HG02852 (cell line): ENCODE results near the gene ABCG1.
"Not testable (repeated sequence)": the region's sequence is repeated elsewhere in the genome, so short reads cannot be mapped to it uniquely, and the experiment has no call there.

Experiments
- ATAC-seq: cut with Tn5 transposase; IDR thresholded peaks from one replicate; pipeline ENCODE4 v1.9.1; 2021; ENCODE audit warnings: mild to moderate bottlenecking, moderate library complexity; ENCODE audit not compliant: unreplicated experiment

The ABCG1 gene

GRCh38 chr21:42288962-42289361, 70.0 kb downstream of the ABCG1 start:
- no peak for ATAC-seq

- no peak for ATAC-seq
Measured at GRCh38 chr21:42289926-42290325, 71.0 kb downstream of the ABCG1 start.

- no peak for ATAC-seq
Measured at GRCh38 chr21:42290505-42290904, 71.6 kb downstream of the ABCG1 start.

GRCh38 chr21:42291003-42291750, 72.2 kb downstream of the ABCG1 start:
- ATAC-seq, result no peak

GRCh38 chr21:42291751-42292562, 73.0 kb downstream of the ABCG1 start:
- ATAC-seq, result no peak

DNA sequence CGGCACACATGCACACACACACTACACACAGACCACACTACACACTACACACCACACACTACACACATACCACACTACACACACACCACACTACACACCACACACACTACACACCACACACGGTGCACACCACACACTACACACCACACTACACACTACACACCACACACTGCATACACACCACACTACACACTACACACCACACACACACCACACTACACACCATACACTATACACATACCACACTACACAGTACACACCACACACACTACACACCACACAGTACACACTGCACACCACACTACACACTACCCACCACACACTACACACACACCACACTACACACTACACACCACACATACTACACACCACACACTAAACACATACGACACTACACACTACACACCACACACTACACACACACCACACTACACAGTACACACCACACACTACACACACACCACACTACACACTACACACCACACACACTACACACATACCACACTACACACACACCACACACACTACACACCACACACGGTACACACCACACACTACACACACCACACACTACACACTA, 73.7 kb downstream of the ABCG1 start:
- not testable (repeated sequence) for ATAC-seq

- ATAC-seq, result no peak
Measured at GRCh38 chr21:42293649-42294272, 74.8 kb downstream of the ABCG1 start.

- no peak for ATAC-seq
Measured at GRCh38 chr21:42294273-42294880, 75.4 kb downstream of the ABCG1 start.

DNA sequence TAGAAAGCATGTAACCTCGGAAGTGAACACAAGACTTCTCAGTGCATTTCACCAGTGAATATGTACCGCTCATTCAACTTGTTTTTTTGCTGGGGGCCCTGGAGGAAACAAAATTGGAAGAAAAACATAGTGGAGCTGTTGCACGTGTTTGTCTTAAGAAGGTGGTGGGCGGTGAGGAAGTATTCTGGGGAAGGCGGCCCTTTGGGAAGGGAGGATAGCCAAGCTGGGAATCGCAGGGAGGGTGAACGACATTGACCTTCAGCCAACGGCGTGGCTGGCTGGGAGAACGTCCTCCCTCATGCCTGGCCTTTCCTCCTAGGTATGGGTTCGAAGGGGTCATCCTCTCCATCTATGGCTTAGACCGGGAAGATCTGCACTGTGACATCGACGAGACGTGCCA, 76.9 kb downstream of the ABCG1 start:
- no peak for ATAC-seq

- ATAC-seq, result no peak
Measured at GRCh38 chr21:42296501-42296900, 77.6 kb downstream of the ABCG1 start.

- ATAC-seq, result no peak
Measured at GRCh38 chr21:42297377-42297776, 78.4 kb downstream of the ABCG1 start.

DNA sequence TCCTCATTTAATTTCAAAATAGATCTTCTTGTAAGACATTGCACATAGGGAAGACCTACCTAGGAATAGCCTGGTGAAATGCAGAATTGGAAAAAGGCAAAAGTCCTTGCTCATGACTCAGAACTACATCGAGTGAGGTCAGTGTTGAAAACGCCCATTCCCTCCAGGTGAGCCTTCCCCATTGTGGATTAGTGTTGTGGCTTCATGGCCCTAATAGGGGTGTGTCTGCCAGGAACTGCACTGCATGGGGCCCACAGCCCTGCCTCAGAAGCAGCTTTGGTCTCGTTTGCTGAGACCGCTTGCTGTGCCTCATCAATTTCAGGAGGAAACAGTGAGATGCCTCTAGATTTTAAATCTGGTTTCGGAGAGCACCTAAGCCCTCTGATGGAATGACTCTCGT, 79.3 kb downstream of the ABCG1 start:
- ATAC-seq, result no peak

- ATAC-seq, result no peak
Measured at GRCh38 chr21:42298657-42299056, 79.7 kb downstream of the ABCG1 start.

DNA sequence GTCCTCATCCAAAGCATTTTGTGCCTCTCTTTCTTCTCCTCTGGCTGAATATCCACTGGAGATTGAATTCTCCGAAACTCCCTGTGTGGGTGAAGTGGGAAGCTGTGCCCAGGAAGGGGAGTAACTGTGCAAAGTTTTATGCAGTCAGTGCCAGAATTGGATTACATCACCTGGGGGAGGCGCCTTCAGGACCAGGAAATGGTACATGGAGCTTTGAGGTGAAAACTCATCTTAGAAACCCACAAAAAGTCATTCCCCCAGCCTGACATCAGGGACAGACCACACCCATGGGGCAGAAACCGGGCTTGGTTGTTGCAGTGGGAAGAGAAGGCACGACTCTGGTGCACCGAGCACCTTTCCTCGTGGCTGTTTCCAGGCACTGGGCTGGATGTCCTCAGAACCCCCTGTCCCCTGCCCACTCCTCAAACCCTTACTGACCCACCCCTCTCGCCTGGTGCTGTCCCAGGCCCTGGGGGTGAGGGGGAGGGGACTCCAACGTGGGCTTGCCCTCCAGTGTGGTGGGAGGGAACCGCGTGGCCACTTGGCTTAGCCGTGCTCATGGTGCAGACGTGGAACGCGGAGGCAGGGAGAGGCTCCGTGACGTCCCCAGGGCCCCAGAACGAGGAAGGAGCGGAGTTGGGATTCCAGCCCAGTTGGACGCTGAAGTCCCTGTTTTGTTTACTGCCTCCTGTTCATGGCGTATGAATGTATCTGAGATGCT, 80.5 kb downstream of the ABCG1 start:
- ATAC-seq, result no peak

DNA sequence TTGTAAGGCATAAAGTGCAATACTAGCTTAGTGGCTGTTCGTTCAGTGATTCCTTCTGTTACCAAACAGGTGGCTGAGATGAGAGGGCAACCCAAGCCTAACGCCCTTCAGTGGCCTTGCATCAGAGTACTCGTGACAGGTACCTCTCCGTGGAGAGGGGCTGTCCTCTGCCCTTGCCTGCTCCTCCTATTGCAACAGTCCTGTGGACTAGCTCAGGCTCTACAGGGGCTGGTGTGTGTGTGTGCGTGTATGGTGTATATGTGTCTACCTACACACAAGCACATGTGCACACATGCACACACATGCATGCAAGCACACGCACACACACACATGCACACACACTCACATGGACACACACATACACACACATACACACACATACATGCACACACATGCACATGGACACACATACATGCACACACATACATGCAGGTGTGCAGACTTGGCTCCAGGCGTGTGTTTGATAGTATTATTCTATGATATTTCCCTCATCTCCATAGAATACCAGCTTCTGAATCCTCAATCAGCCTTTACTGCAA, 81.2 kb downstream of the ABCG1 start:
- no peak for ATAC-seq

DNA sequence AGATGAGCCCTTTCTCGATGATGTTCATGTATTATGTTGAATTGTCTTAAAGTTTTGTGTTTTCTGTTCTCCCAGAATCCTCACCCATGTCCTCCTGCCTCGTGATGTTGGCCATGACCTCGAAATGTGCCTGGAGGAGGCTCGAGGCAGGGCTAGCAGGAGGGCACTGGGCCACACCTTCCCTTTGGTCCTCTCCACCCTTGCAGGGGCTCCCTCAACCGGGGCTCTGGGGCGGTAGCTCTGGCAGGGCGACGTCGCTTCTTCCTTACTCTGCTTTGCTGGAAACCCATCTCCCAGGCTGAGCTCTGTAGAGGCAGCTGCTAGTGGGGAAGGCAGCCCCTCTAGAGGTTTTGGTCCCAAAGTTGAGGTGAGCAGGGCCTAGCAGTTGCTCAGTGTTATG, 82.0 kb downstream of the ABCG1 start:
- no peak for ATAC-seq

- no peak for ATAC-seq
Measured at GRCh38 chr21:42301371-42302075, 82.6 kb downstream of the ABCG1 start.

- no peak for ATAC-seq
Measured at GRCh38 chr21:42302076-42302650, 83.2 kb downstream of the ABCG1 start.

DNA sequence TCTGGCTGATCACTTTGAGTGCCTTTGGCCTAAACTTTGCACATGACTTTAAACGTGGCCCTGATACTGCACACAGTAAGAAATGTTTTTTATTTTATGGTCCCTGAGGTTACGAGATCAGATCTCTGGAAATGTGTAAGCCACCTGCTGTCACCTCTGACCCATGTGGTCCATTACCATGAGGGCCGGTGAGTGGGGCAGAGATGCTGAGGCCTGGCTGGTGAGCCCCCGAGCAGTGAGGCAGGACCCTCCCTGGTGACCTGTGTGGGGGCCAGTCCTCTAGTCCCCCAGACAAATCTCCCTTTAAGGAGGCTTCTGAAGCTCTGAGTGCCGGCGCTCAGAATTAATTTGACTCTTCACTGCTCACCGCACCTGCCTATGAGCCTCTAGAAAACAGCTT, 83.9 kb downstream of the ABCG1 start:
- ATAC-seq, result no peak
